Osteoblast (primary cell): Measurements from ENCODE around the gene CILP. TPM values are rescaled to one million over a fixed set of nuclear protein-coding genes. Genes with fewer than 3 reads are reported as not detected.
"Not testable (repeated sequence)": the region's sequence is repeated elsewhere in the genome, so short reads cannot be mapped to it uniquely, and the experiment has no call there.

Source experiments
- DNase-seq: peaks from one replicate; pipeline ENCODE4 v3.0.0; 2011; ENCODE audit warnings: low spot score, mixed read lengths; ENCODE audit not compliant: insufficient read length; ENCODE audit errors: missing footprints
- H2AFZ ChIP-seq: 2 replicates; pipeline ENCODE4 v1.6.0; 2011; ENCODE audit warnings: mild to moderate bottlenecking, low read length
- H3K27ac ChIP-seq: 2 replicates; pipeline ENCODE4 v1.5.1; 2011; ENCODE audit warnings: mild to moderate bottlenecking, low read depth, low read length, moderate library complexity
- H3K27me3 ChIP-seq: 2 replicates; pipeline ENCODE4 v1.6.0; 2012; ENCODE audit warnings: mild to moderate bottlenecking, control low read depth, inconsistent platforms, low read length, moderate library complexity; ENCODE audit not compliant: insufficient read depth
- H3K36me3 ChIP-seq: 2 replicates; pipeline ENCODE4 v1.5.1; 2011; ENCODE audit warnings: mild to moderate bottlenecking, low read length, control low read depth, moderate library complexity; ENCODE audit not compliant: insufficient read depth
- H3K4me1 ChIP-seq: 2 replicates; pipeline ENCODE4 v1.5.1; 2011; ENCODE audit warnings: mild to moderate bottlenecking, low read length, control low read depth, moderate library complexity; ENCODE audit not compliant: insufficient read depth
- H3K4me2 ChIP-seq: 2 replicates; pipeline ENCODE4 v1.6.0; 2011; ENCODE audit warnings: mild to moderate bottlenecking, low read length; ENCODE audit not compliant: insufficient read depth
- H3K4me3 ChIP-seq: fragments of 200-600 bp; sonication (generic); 3 replicates; pipeline ENCODE4 v1.5.1; 2012; ENCODE audit warnings: mild to moderate bottlenecking, low read length, inconsistent platforms; ENCODE audit not compliant: insufficient read depth
- H3K79me2 ChIP-seq: 2 replicates; pipeline ENCODE4 v1.6.0; 2012; ENCODE audit warnings: mild to moderate bottlenecking, low read length, control low read depth, inconsistent platforms; ENCODE audit not compliant: insufficient read depth
- H3K9me3 ChIP-seq: 2 replicates; pipeline ENCODE4 v1.5.1; 2011; ENCODE audit warnings: low read depth, low read length, control low read depth
- H4K20me1 ChIP-seq: 2 replicates; pipeline ENCODE4 v1.6.0; 2012; ENCODE audit warnings: mild to moderate bottlenecking, low read length, control low read depth; ENCODE audit not compliant: insufficient read depth
- total RNA-seq: library from RNA; depleted of rRNA; stranded (reverse); fragments of >200 nt; gene quantifications from 2 replicates; pipeline ENCODE4 v1.2.3, GENCODE V29; 2012
- TF ChIP-seq, protein P1 (sequence below): IDR thresholded peaks from 2 replicates; pipeline ENCODE4 v1.5.1; 2011; ENCODE audit warnings: mild to moderate bottlenecking, low read depth, low read length, moderate library complexity; ENCODE audit errors: extremely low read depth

CILP gene
- total RNA-seq, 1 donor: under 0.01 TPM

DNA sequence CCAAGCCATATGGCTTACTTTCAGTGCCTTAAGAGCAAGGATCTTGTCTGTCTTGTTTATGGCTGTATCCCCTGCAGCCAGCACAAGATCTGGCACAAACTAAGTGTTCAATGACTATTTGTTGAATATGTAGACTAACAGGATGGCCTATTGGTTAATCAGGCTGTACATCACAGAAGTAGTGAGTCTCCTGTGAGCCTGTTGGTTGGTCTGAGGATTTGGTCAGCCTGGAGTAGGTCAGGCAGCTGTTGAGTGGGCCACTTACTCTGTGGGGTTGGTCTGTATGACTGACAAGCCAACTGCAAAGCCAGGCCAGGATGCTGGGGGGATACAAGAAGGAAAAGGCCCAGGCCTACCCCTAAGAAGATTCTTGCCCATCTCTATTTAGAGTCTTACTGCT, 33.4 kb upstream of the CILP start:
- no peaks in the 10 kb centered on the region for H4K20me1 ChIP-seq
- no peak overlapping the region for H3K4me2 ChIP-seq
- no peak overlapping the region for H3K27ac ChIP-seq
- H3K4me1 ChIP-seq: no peaks in the 10 kb centered on the region
- no peaks in the 10 kb centered on the region for H3K79me2 ChIP-seq
- no peak overlapping the region for H3K4me3 ChIP-seq
- H3K9me3 ChIP-seq: no peaks in the 10 kb centered on the region
- TF ChIP-seq, protein P1, sequence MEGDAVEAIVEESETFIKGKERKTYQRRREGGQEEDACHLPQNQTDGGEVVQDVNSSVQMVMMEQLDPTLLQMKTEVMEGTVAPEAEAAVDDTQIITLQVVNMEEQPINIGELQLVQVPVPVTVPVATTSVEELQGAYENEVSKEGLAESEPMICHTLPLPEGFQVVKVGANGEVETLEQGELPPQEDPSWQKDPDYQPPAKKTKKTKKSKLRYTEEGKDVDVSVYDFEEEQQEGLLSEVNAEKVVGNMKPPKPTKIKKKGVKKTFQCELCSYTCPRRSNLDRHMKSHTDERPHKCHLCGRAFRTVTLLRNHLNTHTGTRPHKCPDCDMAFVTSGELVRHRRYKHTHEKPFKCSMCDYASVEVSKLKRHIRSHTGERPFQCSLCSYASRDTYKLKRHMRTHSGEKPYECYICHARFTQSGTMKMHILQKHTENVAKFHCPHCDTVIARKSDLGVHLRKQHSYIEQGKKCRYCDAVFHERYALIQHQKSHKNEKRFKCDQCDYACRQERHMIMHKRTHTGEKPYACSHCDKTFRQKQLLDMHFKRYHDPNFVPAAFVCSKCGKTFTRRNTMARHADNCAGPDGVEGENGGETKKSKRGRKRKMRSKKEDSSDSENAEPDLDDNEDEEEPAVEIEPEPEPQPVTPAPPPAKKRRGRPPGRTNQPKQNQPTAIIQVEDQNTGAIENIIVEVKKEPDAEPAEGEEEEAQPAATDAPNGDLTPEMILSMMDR: no peak
- H2AFZ ChIP-seq: no peak overlapping the region
- H3K36me3 ChIP-seq: no peaks in the 10 kb centered on the region
- H3K27me3 ChIP-seq: no peaks in the 10 kb centered on the region
- DNase-seq: no peak

GRCh38 chr15:65236443-65236842, 25.2 kb upstream of the CILP start:
- H3K27me3 ChIP-seq, H3K9me3 ChIP-seq, H3K4me2 ChIP-seq, H3K79me2 ChIP-seq, H3K4me3 ChIP-seq, H2AFZ ChIP-seq, H3K4me1 ChIP-seq, H3K27ac ChIP-seq, H4K20me1 ChIP-seq, DNase-seq, H3K36me3 ChIP-seq: not testable (repeated sequence)

DNA sequence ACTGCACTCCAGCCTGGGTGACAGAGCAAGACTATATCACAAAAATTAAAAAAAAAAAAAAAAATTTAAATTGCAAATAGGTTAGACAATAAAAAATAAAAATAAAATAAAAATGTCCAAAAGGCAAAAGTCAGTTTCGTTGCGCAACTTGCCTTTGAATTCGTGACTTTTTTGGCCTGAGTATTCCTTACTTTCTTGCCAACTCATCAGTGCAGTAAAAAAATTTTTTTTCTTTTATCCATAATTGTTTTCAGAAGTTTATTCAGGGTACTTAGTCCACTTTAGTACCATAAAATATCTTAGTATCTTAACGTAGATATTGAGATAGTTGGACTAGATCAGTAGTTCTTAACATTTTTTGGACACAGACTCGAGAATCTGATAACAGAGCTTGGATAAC, 22.4 kb upstream of the CILP start:
- Histone ChIP-seq H3K27ac (no peak overlapping the region), H3K36me3 (no peaks in the 10 kb centered on the region), H3K27me3 (no peaks in the 10 kb centered on the region), H3K9me3 (no peaks in the 10 kb centered on the region), H3K4me3 (no peak overlapping the region), H2AFZ (no peak overlapping the region), H3K79me2 (no peaks in the 10 kb centered on the region), H3K4me2 (no peak overlapping the region), H3K4me1 (no peaks in the 10 kb centered on the region), H4K20me1 (no peaks in the 10 kb centered on the region)
- DNase-seq: no peak
- TF ChIP-seq, protein P1: no peak

GRCh38 chr15:65232520-65232919, 21.2 kb upstream of the CILP start:
- Histone ChIP-seq H3K4me1 (no peaks in the 10 kb centered on the region), H3K4me3 (no peak overlapping the region), H3K9me3 (no peaks in the 10 kb centered on the region), H3K36me3 (no peaks in the 10 kb centered on the region), H3K4me2 (no peak overlapping the region), H3K27ac (no peak overlapping the region), H3K79me2 (no peaks in the 10 kb centered on the region), H2AFZ (no peak overlapping the region), H3K27me3 (no peaks in the 10 kb centered on the region), H4K20me1 (no peaks in the 10 kb centered on the region)
- TF ChIP-seq, protein P1: no peak
- DNase-seq: no peak
